ENCODE measurements around the gene PKP2.

GRCh38 chr12:32897281-32897610 lies 669 bp upstream of the PKP2 start:
- TF ChIP-seq CTCF (IDR thresholded peaks at IDR 0.05; ENCODE audit: low read depth, low read length) (no peak), EZH2phosphoT487 (IDR thresholded peaks at IDR 0.05; ENCODE audit: low read depth) (no peak)

Data from OCI-LY3 (cell line).